Mucosa of stomach (tissue), 1 donor: ENCODE data around the gene DYSF.

Experiments used
- H3K27me3 ChIP-seq: one replicate; pipeline ENCODE4 v1.7.0; 2013; ENCODE audit warnings: mild to moderate bottlenecking, low read length; ENCODE audit not compliant: control insufficient read depth, insufficient read depth
- H3K36me3 ChIP-seq: one replicate; pipeline ENCODE4 v1.7.0; 2013; ENCODE audit warnings: low read length; ENCODE audit not compliant: control insufficient read depth, insufficient read depth
- H3K4me1 ChIP-seq: one replicate; pipeline ENCODE4 v1.7.0; 2013; ENCODE audit warnings: mild to moderate bottlenecking, low read length; ENCODE audit not compliant: control insufficient read depth, insufficient read depth
- H3K4me3 ChIP-seq: one replicate; pipeline ENCODE4 v1.7.0; 2013; ENCODE audit warnings: low read length
- H3K9ac ChIP-seq: one replicate; pipeline ENCODE4 v1.7.0; 2013; ENCODE audit warnings: mild to moderate bottlenecking, low read length, moderate library complexity
- H3K9me3 ChIP-seq: one replicate; pipeline ENCODE4 v1.7.0; 2013; ENCODE audit warnings: mild to moderate bottlenecking, low read length, moderate library complexity; ENCODE audit not compliant: control insufficient read depth
- donor health status: Pancreatic carcinoma.

Gene DYSF

DNA sequence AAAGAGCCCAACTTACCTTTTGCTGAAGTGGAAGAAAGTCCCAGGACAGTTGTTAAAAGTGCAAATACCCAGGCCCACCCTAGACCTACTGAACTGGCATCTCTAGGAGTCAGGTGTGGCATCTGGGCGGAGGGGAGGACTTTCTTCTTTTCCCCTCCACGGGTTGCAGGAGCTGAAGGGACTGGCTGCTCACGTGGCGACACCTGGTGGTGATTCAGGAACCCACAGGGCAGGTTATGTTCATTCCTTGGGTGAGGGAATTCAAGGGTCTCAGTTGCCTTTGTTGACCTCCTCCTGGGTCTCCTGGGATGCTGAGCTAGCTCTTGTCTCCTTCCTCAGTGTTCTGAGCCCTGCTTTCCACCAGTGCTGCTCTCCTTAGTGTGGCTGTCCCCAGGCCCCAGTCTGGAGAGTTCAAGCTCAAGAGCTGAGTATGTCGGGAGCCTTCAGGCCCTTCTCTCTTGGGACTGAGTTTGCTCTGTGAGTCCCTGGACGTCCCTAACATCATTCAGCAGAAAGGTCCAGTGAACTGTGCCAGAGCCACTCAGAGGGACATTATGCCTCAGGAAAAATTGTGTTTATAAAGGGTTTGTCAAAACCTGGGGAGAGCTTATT lies 56.9 kb downstream of the DYSF start:
- no peak overlapping the region for H3K9ac ChIP-seq
- H3K9me3 ChIP-seq, result no peaks in the 10 kb centered on the region
- H3K36me3 ChIP-seq, result no peaks in the 10 kb centered on the region
- no peaks in the 10 kb centered on the region for H3K4me1 ChIP-seq
- H3K27me3 ChIP-seq, result no peaks in the 10 kb centered on the region
- no peak overlapping the region for H3K4me3 ChIP-seq

DNA sequence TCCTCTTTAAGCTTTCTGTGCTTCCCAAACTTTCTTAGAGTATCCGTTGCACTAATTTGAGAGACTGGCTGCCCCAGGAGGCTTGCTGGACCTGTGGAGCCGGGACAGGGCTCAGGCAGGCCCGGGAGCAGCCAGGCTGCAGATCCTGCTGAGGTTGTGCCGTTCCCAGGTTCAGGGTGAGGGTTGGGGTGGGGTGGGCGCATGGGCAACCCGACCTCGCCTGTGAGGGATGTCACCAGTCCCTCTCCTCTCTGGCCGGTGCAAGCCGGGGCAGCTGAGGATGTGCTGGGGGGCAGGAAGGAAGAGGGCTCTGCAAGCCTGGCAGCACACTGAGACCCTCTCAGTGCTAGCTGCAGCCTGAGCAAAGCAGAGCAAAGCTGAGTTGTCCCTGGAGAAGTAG lies 57.6 kb downstream of the DYSF start:
- Histone ChIP-seq H3K4me3 (no peak overlapping the region), H3K36me3 (no peaks in the 10 kb centered on the region), H3K4me1 (no peaks in the 10 kb centered on the region), H3K9me3 (no peaks in the 10 kb centered on the region), H3K9ac (no peak overlapping the region), H3K27me3 (no peaks in the 10 kb centered on the region)

DNA sequence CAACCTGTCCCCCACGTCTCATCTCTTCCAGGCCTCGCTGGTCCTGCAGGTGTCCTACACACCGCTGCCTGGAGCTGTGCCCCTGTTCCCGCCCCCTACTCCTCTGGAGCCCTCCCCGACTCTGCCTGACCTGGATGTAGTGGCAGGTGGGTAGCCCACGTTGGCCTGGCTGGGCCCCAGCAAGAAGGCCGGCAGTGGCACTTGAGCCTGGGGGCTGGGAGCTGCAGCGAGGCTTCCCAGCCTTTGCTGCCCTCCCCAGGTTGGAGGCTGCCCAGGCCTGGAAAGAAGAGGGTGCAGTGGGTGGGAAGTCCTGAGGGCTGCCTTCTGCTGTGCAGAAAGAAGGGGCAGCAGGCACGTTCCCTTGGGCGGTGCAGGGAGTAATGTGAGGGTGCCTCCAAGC lies 58.4 kb downstream of the DYSF start:
- no peaks in the 10 kb centered on the region for H3K4me1 ChIP-seq
- H3K36me3 ChIP-seq, result no peaks in the 10 kb centered on the region
- no peak overlapping the region for H3K4me3 ChIP-seq
- no peaks in the 10 kb centered on the region for H3K9me3 ChIP-seq
- H3K9ac ChIP-seq, result no peak overlapping the region
- no peaks in the 10 kb centered on the region for H3K27me3 ChIP-seq

DNA sequence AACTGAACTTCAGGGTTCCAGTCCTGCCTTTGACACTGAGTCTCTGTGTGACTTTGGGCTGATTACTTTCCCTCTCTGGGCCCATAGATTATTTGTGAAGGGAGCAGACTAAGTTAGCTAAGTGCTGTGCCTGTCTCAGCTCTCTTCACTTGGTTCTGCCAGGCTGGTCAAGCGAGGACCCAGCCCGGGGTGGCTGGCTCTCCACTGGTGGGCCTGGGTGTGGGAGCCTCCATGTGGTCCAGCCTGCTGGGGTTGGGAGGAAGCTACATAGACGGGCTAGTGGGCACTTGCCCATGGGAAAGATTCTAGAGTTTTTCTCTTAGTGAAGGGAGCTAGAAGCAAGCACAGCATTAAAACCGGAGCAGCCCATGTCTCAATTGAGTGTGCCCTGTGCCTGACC lies 59.0 kb downstream of the DYSF start:
- H3K4me1 ChIP-seq, result no peaks in the 10 kb centered on the region
- no peaks in the 10 kb centered on the region for H3K36me3 ChIP-seq
- H3K9ac ChIP-seq, result no peak overlapping the region
- H3K4me3 ChIP-seq, result no peak overlapping the region
- H3K27me3 ChIP-seq, result no peaks in the 10 kb centered on the region
- H3K9me3 ChIP-seq, result no peaks in the 10 kb centered on the region

DNA sequence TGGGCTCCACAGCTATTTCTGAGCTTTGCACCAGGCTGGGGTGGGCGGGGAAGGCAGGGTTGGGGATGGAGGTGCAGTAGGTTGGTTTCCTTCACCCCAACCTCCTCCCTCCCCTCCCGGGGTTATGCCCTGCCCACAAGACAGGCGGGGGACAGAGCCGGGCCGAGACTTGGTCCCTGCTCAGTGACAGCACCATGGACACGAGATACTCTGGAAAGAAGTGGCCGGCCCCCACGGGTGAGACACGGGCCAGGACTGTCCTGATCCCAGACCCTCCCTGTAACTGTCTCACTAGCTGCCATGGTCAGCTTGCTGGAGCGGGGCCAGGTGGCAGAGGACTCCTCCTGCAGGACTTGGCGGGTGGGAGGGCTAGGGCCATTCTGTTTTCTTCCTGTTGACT lies 59.7 kb downstream of the DYSF start:
- H3K36me3 ChIP-seq, result no peaks in the 10 kb centered on the region
- H3K4me3 ChIP-seq, result no peak overlapping the region
- no peak overlapping the region for H3K9ac ChIP-seq
- H3K9me3 ChIP-seq, result no peaks in the 10 kb centered on the region
- H3K4me1 ChIP-seq, result no peaks in the 10 kb centered on the region
- no peaks in the 10 kb centered on the region for H3K27me3 ChIP-seq

DNA sequence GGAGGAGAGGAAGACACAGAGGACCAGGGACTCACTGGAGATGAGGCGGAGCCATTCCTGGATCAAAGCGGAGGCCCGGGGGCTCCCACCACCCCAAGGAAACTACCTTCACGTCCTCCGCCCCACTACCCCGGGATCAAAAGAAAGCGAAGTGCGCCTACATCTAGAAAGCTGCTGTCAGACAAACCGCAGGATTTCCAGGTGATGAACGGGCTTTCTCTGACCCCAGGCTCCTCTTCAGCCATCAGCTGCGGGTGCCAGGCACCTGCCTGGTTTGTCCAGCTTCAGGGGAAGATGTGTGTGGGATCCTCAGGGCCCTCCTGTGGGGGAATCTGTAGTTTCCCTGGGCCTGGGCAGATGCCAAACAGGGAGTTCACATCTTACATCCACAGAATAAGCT lies 60.4 kb downstream of the DYSF start:
- no peak overlapping the region for H3K4me3 ChIP-seq
- no peaks in the 10 kb centered on the region for H3K9me3 ChIP-seq
- no peaks in the 10 kb centered on the region for H3K36me3 ChIP-seq
- H3K9ac ChIP-seq, result no peak overlapping the region
- no peaks in the 10 kb centered on the region for H3K27me3 ChIP-seq
- no peaks in the 10 kb centered on the region for H3K4me1 ChIP-seq

DNA sequence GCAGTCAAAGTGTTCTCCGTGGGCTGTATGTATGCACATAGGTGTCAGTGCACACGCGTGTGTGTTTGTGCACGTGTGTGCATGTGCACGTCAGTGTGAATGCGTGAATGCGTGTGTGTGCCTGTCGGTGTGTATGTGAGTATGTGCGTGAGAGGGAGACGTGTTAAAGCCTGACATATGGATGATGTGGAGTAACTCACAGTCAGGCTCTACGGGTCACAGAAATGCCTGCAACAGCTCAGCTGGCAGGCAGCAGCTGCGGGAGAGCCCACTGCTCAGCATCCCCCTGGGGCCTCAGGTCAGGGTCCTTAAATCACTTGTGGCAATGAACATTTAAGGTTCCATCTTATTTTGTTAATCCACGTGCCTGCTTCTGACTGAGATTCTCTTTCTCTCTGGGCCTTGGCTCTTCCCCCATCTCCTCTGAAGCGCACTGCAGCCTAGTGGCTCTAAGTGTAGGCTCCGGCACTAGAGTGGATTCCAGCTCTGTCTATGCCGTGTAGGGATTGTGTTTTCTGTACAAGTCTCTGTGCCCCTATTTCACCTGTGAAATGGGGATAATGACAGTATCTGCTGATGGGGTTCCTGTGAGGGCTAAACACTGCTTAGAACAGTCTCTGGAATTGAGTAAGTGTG lies 63.0 kb downstream of the DYSF start:
- Histone ChIP-seq H3K4me3 (no peak overlapping the region), H3K9ac (no peak overlapping the region), H3K27me3 (no peaks in the 10 kb centered on the region), H3K9me3 (no peaks in the 10 kb centered on the region), H3K4me1 (no peaks in the 10 kb centered on the region), H3K36me3 (no peaks in the 10 kb centered on the region)

DNA sequence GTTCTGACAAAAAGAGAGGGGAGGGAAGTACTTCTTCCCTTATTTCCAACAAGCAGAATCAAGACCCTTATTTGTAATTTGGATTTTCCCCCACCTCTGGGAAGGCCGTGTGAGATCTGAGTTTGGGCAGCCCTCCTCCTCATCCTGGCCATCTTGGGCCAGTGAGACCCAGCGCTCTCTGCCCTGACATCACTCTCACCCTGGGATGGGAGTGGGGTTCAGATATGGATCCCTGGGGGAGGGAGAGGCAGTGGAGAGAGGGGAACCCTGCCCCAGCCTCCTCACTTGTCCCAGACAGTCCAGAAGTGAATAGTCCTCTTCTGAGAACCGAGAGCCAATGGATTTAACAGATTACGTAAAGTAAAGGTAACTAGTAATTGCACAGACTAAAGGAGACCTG lies 64.5 kb downstream of the DYSF start:
- Histone ChIP-seq H3K9me3 (no peaks in the 10 kb centered on the region), H3K4me3 (no peak overlapping the region), H3K4me1 (no peaks in the 10 kb centered on the region), H3K9ac (no peak overlapping the region), H3K27me3 (no peaks in the 10 kb centered on the region), H3K36me3 (no peaks in the 10 kb centered on the region)

DNA sequence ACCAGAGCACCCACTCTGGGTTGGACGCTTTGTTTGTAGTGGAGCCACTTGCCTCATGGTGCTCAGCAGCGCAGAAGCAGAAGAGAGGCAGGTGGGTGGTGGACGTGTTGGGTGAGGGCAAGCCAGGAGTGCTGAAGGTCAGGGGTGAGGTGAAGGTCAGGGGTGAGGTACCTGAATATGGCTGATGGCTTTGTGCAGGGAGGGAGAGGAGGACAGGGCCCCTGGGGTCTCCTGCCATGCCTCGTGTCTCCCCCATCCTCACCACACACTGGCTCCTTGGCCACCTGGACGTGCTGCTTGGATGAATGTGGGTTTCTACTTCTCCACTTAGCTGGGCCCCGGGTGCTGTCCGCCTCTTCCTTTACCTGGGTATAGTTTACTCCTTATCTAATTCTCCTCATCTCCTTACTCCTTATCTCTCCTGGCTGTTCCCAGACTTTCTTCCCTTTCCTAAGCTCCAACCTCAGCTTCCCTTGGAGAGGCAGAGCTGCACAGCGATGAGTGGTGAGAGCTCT lies 68.1 kb downstream of the DYSF start:
- Histone ChIP-seq H3K4me1 (no peaks in the 10 kb centered on the region), H3K9ac (no peak overlapping the region), H3K27me3 (no peaks in the 10 kb centered on the region), H3K4me3 (no peak overlapping the region), H3K36me3 (no peaks in the 10 kb centered on the region), H3K9me3 (no peaks in the 10 kb centered on the region)

DNA sequence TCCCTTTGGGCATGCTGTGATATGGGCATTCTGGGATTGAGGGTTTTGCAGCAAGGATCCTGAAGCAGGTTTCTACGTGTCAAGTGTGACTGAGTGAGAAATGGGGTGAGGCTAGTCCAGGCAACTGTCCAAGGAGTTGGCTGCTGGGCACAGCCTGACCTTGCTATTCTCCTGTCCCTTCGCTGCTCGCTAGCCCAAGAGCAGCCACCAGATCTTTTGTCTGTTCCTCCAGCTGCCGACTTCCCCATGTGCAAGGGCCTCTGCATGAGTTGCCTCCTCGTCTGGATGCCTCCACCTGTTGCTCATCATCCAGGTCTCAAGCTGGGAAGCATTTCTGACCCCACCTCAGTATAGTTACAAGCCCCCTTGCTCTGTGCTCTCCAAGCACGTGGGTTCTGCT lies 71.1 kb downstream of the DYSF start:
- H3K9me3 ChIP-seq, result no peaks in the 10 kb centered on the region
- no peaks in the 10 kb centered on the region for H3K4me1 ChIP-seq
- no peak overlapping the region for H3K4me3 ChIP-seq
- H3K9ac ChIP-seq, result no peak overlapping the region
- no peaks in the 10 kb centered on the region for H3K36me3 ChIP-seq
- H3K27me3 ChIP-seq, result no peaks in the 10 kb centered on the region

DNA sequence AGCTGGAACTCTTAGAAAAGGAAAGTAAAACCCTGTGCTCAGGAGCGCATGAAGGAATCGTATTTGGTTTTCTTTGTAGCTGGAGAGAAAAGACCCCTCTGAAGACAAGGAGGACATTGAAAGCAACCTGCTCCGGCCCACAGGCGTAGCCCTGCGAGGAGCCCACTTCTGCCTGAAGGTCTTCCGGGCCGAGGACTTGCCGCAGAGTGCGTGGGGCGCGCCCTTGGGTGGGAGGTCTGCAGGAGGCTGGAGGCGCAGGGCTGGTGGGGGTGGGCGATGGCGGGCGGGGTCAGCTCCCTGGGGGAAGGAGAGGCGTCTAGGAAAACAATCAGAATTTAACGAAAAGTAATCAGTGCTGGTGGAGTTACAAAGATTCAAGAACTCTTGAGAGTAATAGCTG lies 72.8 kb downstream of the DYSF start:
- Histone ChIP-seq H3K4me3 (no peak overlapping the region), H3K9ac (no peak overlapping the region), H3K27me3 (peaks cover 5% of the 10 kb centered on the region), H3K36me3 (no peaks in the 10 kb centered on the region), H3K4me1 (no peaks in the 10 kb centered on the region), H3K9me3 (no peaks in the 10 kb centered on the region)

DNA sequence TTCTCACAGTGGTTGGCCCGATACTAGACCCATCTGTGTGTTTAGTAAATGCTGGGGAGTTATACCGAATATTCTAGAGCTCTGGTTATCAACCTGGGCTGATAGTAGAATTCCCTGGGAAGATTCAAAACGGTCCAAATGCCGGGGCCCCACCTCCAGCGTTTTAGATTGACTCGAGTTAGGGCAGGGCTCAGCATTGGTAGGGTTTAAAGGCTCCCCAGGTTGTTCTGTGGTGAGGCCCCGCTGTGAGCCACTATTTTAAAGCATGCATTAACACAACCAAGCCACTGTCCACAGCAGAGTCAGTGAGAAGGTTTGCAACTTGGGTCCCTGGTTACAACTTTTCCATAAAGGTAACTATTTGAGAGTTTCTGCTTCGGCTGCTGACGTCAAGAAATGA lies 73.6 kb downstream of the DYSF start:
- no peak overlapping the region for H3K9ac ChIP-seq
- H3K9me3 ChIP-seq, result no peaks in the 10 kb centered on the region
- no peaks in the 10 kb centered on the region for H3K4me1 ChIP-seq
- no peaks in the 10 kb centered on the region for H3K36me3 ChIP-seq
- H3K4me3 ChIP-seq, result no peak overlapping the region
- H3K27me3 ChIP-seq, result peaks cover 5% of the 10 kb centered on the region
